Muscle layer of colon (tissue), 2 donors: ENCODE data around the gene PIMREG.

Source experiments
- H3K27ac ChIP-seq: one replicate; pipeline ENCODE4 v1.7.0; 2013; ENCODE audit warnings: low read depth, mild to moderate bottlenecking, low read length, moderate library complexity
- H3K27me3 ChIP-seq, 2 donors: one replicate each; pipeline ENCODE4 v1.7.0; 2013; ENCODE audit warnings: low read length in 2 of 2, mild to moderate bottlenecking in 2 of 2; ENCODE audit not compliant: insufficient read depth in 2 of 2, control insufficient read depth in 1 of 2
- H3K36me3 ChIP-seq: one replicate; pipeline ENCODE4 v1.7.0; 2013; ENCODE audit warnings: mild to moderate bottlenecking, low read length; ENCODE audit not compliant: insufficient read depth
- H3K4me1 ChIP-seq: one replicate; pipeline ENCODE4 v1.7.0; 2013; ENCODE audit warnings: mild to moderate bottlenecking, low read length; ENCODE audit not compliant: insufficient read depth
- H3K4me3 ChIP-seq, 2 donors: one replicate each; pipeline ENCODE4 v1.7.0; 2013; ENCODE audit warnings: low read length in 2 of 2, low read depth in 1 of 2, mild to moderate bottlenecking in 1 of 2, moderate library complexity in 1 of 2
- H3K9ac ChIP-seq: one replicate; pipeline ENCODE4 v1.7.0; 2013; ENCODE audit warnings: low read length
- H3K9me3 ChIP-seq: one replicate; pipeline ENCODE4 v1.7.0; 2013; ENCODE audit warnings: mild to moderate bottlenecking, low read length
- donor health status: abdominal sarcoma.
- donor health status: Adenocarcinoma of cecum.

Gene PIMREG

DNA sequence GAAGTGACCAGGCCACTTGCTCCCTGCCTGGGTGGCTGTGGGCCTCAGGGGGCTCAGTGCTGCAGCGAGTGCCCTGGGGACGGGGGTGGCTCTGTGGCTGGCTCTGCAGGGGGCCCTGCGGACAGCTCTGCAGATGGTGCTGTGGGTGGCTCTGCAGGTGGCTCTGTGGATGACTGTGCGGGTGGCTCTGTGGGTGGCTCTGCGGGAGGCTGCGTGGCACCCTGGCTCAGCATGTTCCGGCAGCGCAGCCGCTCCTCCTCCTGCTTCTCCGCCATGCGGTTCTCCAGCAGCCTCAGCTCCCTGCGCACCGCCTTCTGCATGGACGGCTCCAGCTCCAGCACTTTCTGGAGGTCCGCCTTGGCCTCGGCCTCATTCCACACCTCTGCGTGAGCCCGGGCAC is 18.8 kb upstream of the PIMREG start:
- Histone ChIP-seq H3K27ac (no peak overlapping the region), H3K9ac (no peak overlapping the region), H3K36me3 (no peaks in the 10 kb centered on the region), H3K4me1 (no peaks in the 10 kb centered on the region), H3K9me3 (no peaks in the 10 kb centered on the region), H3K4me3 (no peak overlapping the region), H3K27me3 (peaks cover 0 to 6% of the 10 kb centered on the region in 2 donors)

DNA sequence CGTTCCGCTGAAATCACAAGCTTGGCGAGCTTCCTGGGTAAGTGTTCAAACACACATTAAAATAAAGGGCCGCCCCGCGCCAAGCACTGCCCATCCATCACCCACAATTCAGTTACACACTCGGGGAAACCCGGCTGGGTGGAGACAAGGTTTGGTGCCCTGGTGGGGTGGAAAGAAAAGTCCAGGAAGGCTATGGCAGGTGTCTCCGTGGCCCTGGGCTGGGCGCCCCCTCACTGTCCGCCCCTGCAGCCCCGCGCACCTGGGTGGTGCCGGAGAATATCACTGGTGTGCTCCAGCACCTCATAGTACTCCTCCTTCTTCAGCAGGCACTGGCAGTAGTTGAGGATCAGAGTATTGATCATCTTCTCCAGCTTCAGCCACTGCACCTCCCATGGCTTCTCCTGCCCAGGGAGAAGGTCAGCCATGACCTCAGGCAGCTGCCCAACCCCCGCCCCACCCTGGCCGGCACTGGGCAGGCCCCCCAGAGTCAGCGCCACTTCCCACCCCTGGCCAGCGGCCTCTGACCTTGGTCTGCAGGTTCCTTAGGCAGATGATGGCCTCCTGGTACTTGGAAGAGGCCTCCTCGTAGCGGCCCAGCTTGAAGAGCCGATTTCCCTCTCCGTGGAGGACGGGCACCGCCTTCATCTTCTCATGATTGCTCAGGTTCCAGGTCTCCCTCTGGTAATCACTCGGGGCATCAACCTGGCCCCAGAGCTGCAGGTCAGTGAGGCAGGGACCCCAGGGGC is 17.7 kb upstream of the PIMREG start:
- no peak overlapping the region for H3K27ac ChIP-seq
- no peak overlapping the region for H3K4me3 ChIP-seq
- no peaks in the 10 kb centered on the region for H3K9me3 ChIP-seq
- H3K4me1 ChIP-seq: no peaks in the 10 kb centered on the region
- H3K9ac ChIP-seq: no peak overlapping the region
- no peaks in the 10 kb centered on the region for H3K27me3 ChIP-seq
- H3K36me3 ChIP-seq: no peaks in the 10 kb centered on the region

DNA sequence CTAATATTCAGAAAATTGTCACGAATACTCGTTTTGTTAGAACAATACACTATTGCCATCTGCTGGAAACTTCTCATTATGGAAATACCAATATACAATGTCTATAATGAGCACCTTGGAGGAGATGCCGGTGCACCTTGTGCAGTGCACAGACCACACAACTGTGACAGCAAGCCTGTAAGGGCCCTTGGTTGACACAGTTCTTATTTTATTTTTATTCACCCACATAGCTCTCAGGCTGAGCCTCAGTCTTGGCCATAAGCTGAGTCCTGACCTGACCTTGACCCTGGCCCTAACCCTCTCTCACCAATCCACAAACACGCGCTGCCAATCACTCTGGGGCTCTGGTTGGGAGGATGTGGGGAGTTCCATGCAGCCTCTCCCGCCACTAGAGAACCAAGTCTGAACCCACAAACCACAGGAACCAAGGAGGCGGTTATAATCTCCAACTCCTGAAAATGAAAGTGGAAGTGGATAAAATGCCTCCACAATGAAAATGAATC is 16.9 kb upstream of the PIMREG start:
- Histone ChIP-seq H3K4me1 (no peaks in the 10 kb centered on the region), H3K9ac (no peak overlapping the region), H3K4me3 (no peak overlapping the region), H3K36me3 (no peaks in the 10 kb centered on the region), H3K27me3 (no peaks in the 10 kb centered on the region), H3K27ac (no peak overlapping the region), H3K9me3 (no peaks in the 10 kb centered on the region)

DNA sequence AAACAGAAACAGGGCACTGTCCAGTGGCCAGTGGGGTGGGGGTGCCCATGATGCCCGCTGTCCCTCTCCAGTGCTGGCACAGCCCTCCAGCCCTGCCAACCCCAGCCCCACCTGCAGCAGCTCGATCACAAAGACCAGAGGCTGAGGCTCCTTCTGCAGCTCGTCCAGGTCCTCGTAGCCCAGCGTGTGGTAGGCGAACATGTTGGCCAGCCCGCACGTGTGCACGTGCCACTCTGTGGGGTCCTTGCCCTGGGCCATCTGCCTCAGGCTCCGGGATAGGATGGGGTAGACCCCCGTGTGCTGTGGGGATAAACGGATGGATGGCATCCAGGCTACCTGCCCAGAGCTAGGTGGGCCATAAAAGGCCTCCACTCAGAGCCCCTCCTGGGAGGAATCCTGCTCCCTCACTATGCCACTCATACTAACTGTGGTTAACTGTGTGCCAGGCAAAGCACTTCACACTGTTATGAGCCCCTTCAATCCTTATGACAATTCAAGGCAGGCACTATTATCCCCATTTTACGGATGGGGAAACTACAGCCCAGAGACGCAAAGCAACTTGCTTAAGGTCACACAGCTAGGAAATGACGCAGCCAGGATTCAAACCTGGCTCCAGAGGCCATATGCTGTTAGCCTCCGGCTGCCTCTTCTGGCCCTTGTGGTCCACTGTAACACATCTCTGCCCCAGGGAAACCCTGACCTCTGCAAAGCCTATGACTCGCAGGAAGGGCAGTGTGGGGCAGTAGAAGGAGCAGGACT is 15.9 kb upstream of the PIMREG start:
- Histone ChIP-seq H3K9me3 (no peaks in the 10 kb centered on the region), H3K4me1 (no peaks in the 10 kb centered on the region), H3K36me3 (no peaks in the 10 kb centered on the region), H3K9ac (no peak overlapping the region), H3K4me3 (no peak overlapping the region), H3K27me3 (no peaks in the 10 kb centered on the region), H3K27ac (no peak overlapping the region)

DNA sequence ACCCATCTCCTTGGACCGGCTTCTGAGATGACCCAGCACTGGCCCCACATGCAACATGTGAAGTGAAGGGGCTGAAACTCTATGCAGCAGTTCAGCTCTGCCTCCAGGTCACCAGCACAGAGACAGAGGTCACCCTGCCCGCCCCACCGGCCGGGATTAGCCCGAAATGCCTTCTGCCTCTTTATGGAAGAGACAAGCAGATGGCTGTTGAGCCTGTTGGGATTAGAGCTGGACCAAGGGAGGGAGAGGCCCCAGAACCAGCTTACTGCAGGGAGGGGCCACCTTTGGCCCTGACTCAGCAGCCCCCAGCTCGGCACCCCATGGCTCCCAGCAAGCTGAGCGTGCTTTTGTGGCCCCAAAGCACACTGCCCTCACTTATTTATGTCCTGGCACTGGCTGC is 15.0 kb upstream of the PIMREG start:
- Histone ChIP-seq H3K9me3 (no peaks in the 10 kb centered on the region), H3K4me3 (no peak overlapping the region), H3K9ac (no peak overlapping the region), H3K27ac (no peak overlapping the region), H3K4me1 (no peaks in the 10 kb centered on the region), H3K27me3 (no peaks in the 10 kb centered on the region), H3K36me3 (no peaks in the 10 kb centered on the region)

DNA sequence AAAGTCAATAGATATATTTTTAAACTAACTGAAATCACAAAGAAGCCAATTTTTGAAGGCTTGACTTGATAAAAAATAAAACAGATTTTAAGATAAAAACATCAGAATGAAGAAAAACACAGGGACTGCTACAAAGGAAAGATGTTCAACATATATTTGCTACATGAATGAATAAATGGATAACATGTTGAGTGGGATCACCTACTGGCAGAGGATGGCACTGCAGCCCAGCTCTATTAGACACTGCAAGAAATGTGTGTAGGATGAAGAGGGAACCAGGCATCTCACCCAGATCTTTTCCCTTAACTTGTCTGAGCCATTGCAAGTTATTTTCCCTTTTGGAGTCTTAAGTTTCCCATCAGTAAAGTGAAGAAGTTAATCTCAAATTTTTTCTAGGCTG is 13.5 kb upstream of the PIMREG start:
- no peaks in the 10 kb centered on the region for H3K9me3 ChIP-seq
- H3K36me3 ChIP-seq: no peaks in the 10 kb centered on the region
- H3K4me3 ChIP-seq: no peak overlapping the region
- no peak overlapping the region for H3K27ac ChIP-seq
- no peaks in the 10 kb centered on the region for H3K4me1 ChIP-seq
- no peak overlapping the region for H3K9ac ChIP-seq
- no peaks in the 10 kb centered on the region for H3K27me3 ChIP-seq

DNA sequence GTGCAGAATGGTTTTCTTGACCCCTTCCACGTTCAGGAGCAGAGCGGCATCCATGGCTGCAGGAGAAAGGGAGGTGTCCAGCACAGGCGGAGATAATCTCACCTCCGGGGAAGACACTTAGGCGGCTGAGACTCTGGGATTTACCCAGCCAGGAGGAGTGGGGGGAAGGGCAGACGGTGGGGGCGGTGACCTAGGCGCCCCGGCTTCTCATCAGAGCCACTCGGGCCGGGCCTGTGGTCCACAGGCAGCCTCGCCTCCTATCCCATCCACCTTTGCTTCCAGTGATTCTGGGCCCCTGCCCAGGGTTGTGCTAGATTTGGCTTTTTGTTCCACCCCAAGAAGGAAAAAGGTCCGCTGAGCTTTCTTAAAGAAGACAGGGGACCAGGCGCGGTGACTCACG is 9.2 kb upstream of the PIMREG start, which contains the start of gene AIPL1:
TSS of gene AIPL1 (minus strand) at position 71 of the 400 bp plus-strand sequence. CDS start at position 54, 17 bp downstream.
- no peaks in the 10 kb centered on the region for H3K9me3 ChIP-seq
- H3K4me1 ChIP-seq: no peaks in the 10 kb centered on the region
- H3K27me3 ChIP-seq: peaks cover 0 to 7% of the 10 kb centered on the region in 2 donors
- H3K27ac ChIP-seq: no peak within 1 kb of the TSS
- no peak within 1 kb of the TSS for H3K9ac ChIP-seq
- H3K36me3 ChIP-seq: no peaks in the 10 kb centered on the region
- no peak within 1 kb of the TSS for H3K4me3 ChIP-seq

DNA sequence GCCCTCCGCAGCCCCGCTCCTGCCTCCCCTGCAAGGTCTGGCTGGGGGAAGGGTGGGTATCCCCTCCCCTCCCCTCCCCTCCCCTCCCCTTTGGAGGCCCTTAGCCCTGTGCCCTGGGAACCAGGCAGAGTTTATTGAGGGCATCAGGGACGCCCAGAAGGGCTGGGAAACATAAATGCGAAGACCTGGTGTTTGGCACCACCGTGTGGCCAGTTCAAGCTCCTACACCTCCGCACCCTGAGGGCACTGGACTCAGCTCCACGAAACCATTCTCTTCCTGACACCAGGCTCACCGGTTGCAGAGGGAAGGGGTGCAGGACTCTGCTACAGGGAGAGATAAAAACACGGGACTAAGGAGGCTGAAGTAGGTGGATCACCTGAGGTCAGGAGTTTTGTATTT is 8.3 kb upstream of the PIMREG start:
- no peak overlapping the region for H3K4me3 ChIP-seq
- H3K4me1 ChIP-seq: no peaks in the 10 kb centered on the region
- H3K9ac ChIP-seq: no peak overlapping the region
- H3K27me3 ChIP-seq: peaks cover 0 to 7% of the 10 kb centered on the region in 2 donors
- H3K36me3 ChIP-seq: no peaks in the 10 kb centered on the region
- H3K9me3 ChIP-seq: no peaks in the 10 kb centered on the region
- H3K27ac ChIP-seq: no peak overlapping the region

DNA sequence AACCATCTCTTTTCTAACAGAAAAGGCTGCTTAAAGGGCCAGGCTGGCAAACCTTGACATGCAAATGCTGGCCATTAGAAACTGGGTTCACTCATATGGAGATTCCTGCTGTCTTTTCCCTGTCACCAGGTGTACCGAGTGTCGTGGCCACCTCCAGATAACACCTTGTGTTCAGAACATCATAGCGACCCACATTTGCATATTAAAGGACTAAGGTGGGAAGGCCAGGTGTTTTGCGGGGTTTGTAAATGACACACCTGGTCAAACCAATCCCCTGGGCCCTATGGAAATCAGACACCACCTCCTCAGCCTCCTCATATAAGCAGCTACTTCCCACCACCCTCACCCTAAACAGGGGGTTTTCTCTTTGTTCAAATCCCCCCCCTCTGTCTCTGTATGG is 6.8 kb upstream of the PIMREG start:
- no peak overlapping the region for H3K4me3 ChIP-seq
- H3K9me3 ChIP-seq: no peaks in the 10 kb centered on the region
- peaks cover 0 to 7% of the 10 kb centered on the region in 2 donors for H3K27me3 ChIP-seq
- no peaks in the 10 kb centered on the region for H3K4me1 ChIP-seq
- H3K36me3 ChIP-seq: no peaks in the 10 kb centered on the region
- no peak overlapping the region for H3K27ac ChIP-seq
- H3K9ac ChIP-seq: no peak overlapping the region

DNA sequence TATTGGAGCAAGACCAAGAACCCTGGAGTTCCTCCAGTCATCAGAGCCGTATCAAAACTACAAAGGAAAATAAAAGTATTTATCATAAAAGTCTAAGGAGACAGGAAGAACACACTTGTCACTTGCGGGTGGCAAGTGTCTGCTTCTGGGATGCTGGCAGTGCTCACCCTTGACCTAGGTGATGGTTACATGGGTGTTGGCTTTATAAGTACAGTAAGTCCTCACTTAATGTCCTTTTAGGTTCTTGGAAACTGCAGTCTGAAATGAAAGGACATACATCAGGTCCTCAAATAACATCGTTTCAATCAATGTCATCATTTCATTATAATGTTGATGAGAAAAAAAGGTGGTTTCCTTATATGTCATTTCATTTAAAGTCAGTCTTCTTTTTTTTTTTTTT is 6.3 kb upstream of the PIMREG start:
- no peaks in the 10 kb centered on the region for H3K9me3 ChIP-seq
- peaks cover 0 to 7% of the 10 kb centered on the region in 2 donors for H3K27me3 ChIP-seq
- no peaks in the 10 kb centered on the region for H3K4me1 ChIP-seq
- H3K36me3 ChIP-seq: no peaks in the 10 kb centered on the region
- no peak overlapping the region for H3K27ac ChIP-seq
- no peak overlapping the region for H3K9ac ChIP-seq
- no peak overlapping the region for H3K4me3 ChIP-seq

DNA sequence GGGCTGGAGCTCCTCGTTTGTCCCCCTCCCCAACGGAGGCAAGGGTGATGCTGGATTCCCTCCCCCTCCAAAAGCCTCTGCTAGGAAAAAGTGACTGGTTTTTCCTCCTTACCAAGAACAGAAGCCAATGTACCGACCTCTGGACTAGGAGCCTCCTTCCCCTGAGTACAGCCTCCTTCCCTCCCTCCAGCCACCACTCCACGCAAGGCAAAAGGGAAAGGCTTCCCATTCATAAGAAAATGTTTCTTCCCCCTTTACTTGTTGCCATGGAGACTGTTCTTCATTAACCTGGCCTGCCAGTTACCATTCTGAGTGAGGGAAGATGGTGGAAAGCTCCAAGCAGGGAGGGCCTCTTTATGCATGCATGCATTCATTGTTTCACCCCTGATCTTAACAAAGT is 4.3 kb upstream of the PIMREG start:
- Histone ChIP-seq H3K4me1 (peaks cover 13% of the 10 kb centered on the region), H3K36me3 (no peaks in the 10 kb centered on the region), H3K9me3 (no peaks in the 10 kb centered on the region), H3K27me3 (peaks cover 0 to 7% of the 10 kb centered on the region in 2 donors), H3K4me3 (no peak overlapping the region), H3K9ac (no peak overlapping the region), H3K27ac (no peak overlapping the region)
